Measurements from ENCODE around the gene COPS8.

The COPS8 gene

GRCh38 chr2:237065071-237065377, 20.7 kb upstream of the COPS8 start:
- Histone ChIP-seq H3K27ac (no peak overlapping the region), H3K4me3 (no peak overlapping the region), H3K27me3 (no peaks in the 10 kb centered on the region), H3K4me1 (peaks cover 0 to 11% (median 5%) of the 10 kb centered on the region in 4 donors), H3K9me3 (no peaks in the 10 kb centered on the region), H3K36me3 (no peaks in the 10 kb centered on the region)
- TF ChIP-seq CTCF (IDR thresholded peaks at IDR 0.05) = no peak
- DNase-seq = no peak
- intact Hi-C loops (cut with DNase I; ENCODE audit: low total_unique reads) = no loop called here

- intact Hi-C loops (cut with DNase I; ENCODE audit: low total_unique reads) = no loop called here
- H3K4me3 ChIP-seq = no peak overlapping the region
- H3K27ac ChIP-seq = no peak overlapping the region
- H3K4me1 ChIP-seq = no peaks in the 10 kb centered on the region
- no peak for TF ChIP-seq CTCF (IDR thresholded peaks at IDR 0.05)
- DNase-seq = no peak
- no peaks in the 10 kb centered on the region for H3K27me3 ChIP-seq
- H3K36me3 ChIP-seq = no peaks in the 10 kb centered on the region
- no peaks in the 10 kb centered on the region for H3K9me3 ChIP-seq
These were observed 19.3 kb upstream of the COPS8 start for GRCh38 chr2:237066396-237066795.

GRCh38 chr2:237068005-237068576, 17.6 kb upstream of the COPS8 start:
- Histone ChIP-seq H3K4me1 (no peaks in the 10 kb centered on the region), H3K36me3 (no peaks in the 10 kb centered on the region), H3K9me3 (no peaks in the 10 kb centered on the region), H3K4me3 (no peak overlapping the region), H3K27me3 (no peaks in the 10 kb centered on the region), H3K27ac (no peak overlapping the region)
- intact Hi-C loops (cut with DNase I; ENCODE audit: low total_unique reads) = no loop called here
- TF ChIP-seq CTCF (IDR thresholded peaks at IDR 0.05) = no peak
- no peak for DNase-seq

GRCh38 chr2:237072067-237072931, 13.4 kb upstream of the COPS8 start:
- DNase-seq = peak; percentile 81 to 84
- H3K27ac ChIP-seq = no peak overlapping the region
- intact Hi-C loops (cut with DNase I; ENCODE audit: low total_unique reads) = loop anchor here (5.0 kb wide), 1 partner anchor 890 kb away; no protein-coding TSS in a partner anchor

GRCh38 chr2:237073552-237073951, 12.1 kb upstream of the COPS8 start:
- intact Hi-C loops (cut with DNase I; ENCODE audit: low total_unique reads) = loop anchor here (5.0 kb wide), 1 partner anchor 891 kb away; no protein-coding TSS in a partner anchor
- Histone ChIP-seq H3K27me3 (no peaks in the 10 kb centered on the region), H3K9me3 (no peaks in the 10 kb centered on the region), H3K36me3 (no peaks in the 10 kb centered on the region), H3K4me3 (no peak overlapping the region), H3K4me1 (no peaks in the 10 kb centered on the region), H3K27ac (no peak overlapping the region)
- no peak for DNase-seq
- no peak for TF ChIP-seq CTCF (IDR thresholded peaks at IDR 0.05)

More at GRCh38 chr2:237072067-237072931, 13.4 kb upstream of the COPS8 start:
- Histone ChIP-seq H3K27me3 (no peaks in the 10 kb centered on the region), H3K4me1 (no peaks in the 10 kb centered on the region), H3K9me3 (no peaks in the 10 kb centered on the region), H3K36me3 (no peaks in the 10 kb centered on the region), H3K4me3 (no peak overlapping the region)
- peak; percentile 87 to 98 for TF ChIP-seq CTCF (IDR thresholded peaks at IDR 0.05)
